AG10803 (cell line): ENCODE results near the gene CNNM2.
"Not testable (repeated sequence)": the region's sequence is repeated elsewhere in the genome, so short reads cannot be mapped to it uniquely, and the experiment has no call there.

Source experiments
- DNase-seq: peaks from one replicate; pipeline ENCODE4 v3.0.0; 2010; ENCODE audit warnings: low read depth
- H3K4me3 ChIP-seq: 2 replicates; pipeline ENCODE4 v1.5.1; 2011; ENCODE audit warnings: mild to moderate bottlenecking, low read length, control low read depth
- CTCF ChIP-seq: conservative IDR thresholded peaks from 2 replicates; pipeline ENCODE4 v1.5.1; 2011; ENCODE audit warnings: mild to moderate bottlenecking, low read length, control low read depth, inconsistent platforms

The CNNM2 gene

GRCh38 chr10:103060575-103060974, 142.5 kb downstream of the CNNM2 start:
- no peak for TF ChIP-seq CTCF
- no peak overlapping the region for H3K4me3 ChIP-seq
- no peak for DNase-seq

GRCh38 chr10:103062854-103063590, 144.9 kb downstream of the CNNM2 start:
- no peak overlapping the region for H3K4me3 ChIP-seq
- DNase-seq: no peak
- no peak for TF ChIP-seq CTCF

GRCh38 chr10:103064956-103065355, 146.9 kb downstream of the CNNM2 start:
- no peak for TF ChIP-seq CTCF
- no peak overlapping the region for H3K4me3 ChIP-seq
- DNase-seq: no peak

GRCh38 chr10:103066141-103067098, 148.3 kb downstream of the CNNM2 start:
- TF ChIP-seq CTCF: no peak
- DNase-seq: peak; percentile 28
- H3K4me3 ChIP-seq: no peak overlapping the region

- not testable (repeated sequence) for DNase-seq, H3K4me3 ChIP-seq
Measured at GRCh38 chr10:103067099-103067477, 149.0 kb downstream of the CNNM2 start.

- H3K4me3 ChIP-seq: no peak overlapping the region
- no peak for TF ChIP-seq CTCF
- no peak for DNase-seq
Measured at GRCh38 chr10:103067484-103067883, 149.4 kb downstream of the CNNM2 start.

GRCh38 chr10:103067956-103068355, 149.9 kb downstream of the CNNM2 start:
- no peak overlapping the region for H3K4me3 ChIP-seq
- DNase-seq: peak; percentile 29
- TF ChIP-seq CTCF: no peak; the same call in 1 of the 2 replicates
